PC-9 (cell line): ENCODE data around the gene TNFRSF14. TPM values are rescaled to one million over a fixed set of nuclear protein-coding genes. Genes with fewer than 3 reads are reported as not detected.

Source experiments
- BruUV-seq: library from RNA; stranded (reverse); fragments of 400-500 nt; replicated peaks from 2 replicates; lab custom pipeline; 2021; lab: Mats Ljungman, UMichigan
- CTCF ChIA-PET: fragments of 300-600 bp; sonication (Branson Sonifier 250); formaldehyde crosslinking; loops from one replicate; lab custom pipeline; 2022; ENCODE audit warnings: antibody characterized with exemption; lab: Charles Lee
- POLR2A ChIA-PET: fragments of 300-600 bp; sonication (Branson Sonifier 250); formaldehyde crosslinking; loops from one replicate; lab custom pipeline; 2022; ENCODE audit warnings: antibody characterized with exemption; ENCODE audit not compliant: unreplicated experiment; lab: Charles Lee
- DNase-seq, 2 experiments: peaks; one replicate each; pipeline versions ENCODE4 v3.0.0 to v3.0.0-alpha.2; 2015 to 2022; ENCODE audit warnings: mixed read lengths in 1 of 2
- H2AFZ ChIP-seq: fragments of 200-600 bp; sonication (generic); 2 replicates; pipeline ENCODE4 v1.8.1; 2017; ENCODE audit warnings: antibody characterized with exemption
- H3F3A ChIP-seq: fragments of 200-600 bp; sonication (generic); 2 replicates; pipeline ENCODE4 v1.8.1; 2017; ENCODE audit warnings: antibody characterized with exemption, mild to moderate bottlenecking, low read depth; ENCODE audit not compliant: insufficient read depth
- H3K27ac ChIP-seq: fragments of 200-600 bp; sonication (generic); 2 replicates; pipeline ENCODE4 v1.6.1; 2016; ENCODE audit warnings: mixed run types
- H3K27me3 ChIP-seq: fragments of 200-600 bp; sonication (generic); 2 replicates; pipeline ENCODE4 v1.6.1; 2016; ENCODE audit warnings: low read depth, mixed run types; ENCODE audit not compliant: insufficient read depth
- H3K36me3 ChIP-seq: fragments of 200-600 bp; sonication (generic); 2 replicates; pipeline ENCODE4 v1.6.1; 2016; ENCODE audit warnings: low read depth, mixed run types
- H3K4me1 ChIP-seq: fragments of 200-600 bp; sonication (generic); replicated peaks from 2 replicates; pipeline ENCODE4 v1.6.1; 2016; ENCODE audit warnings: mixed run types; ENCODE audit not compliant: insufficient read depth
- H3K4me2 ChIP-seq: fragments of 200-600 bp; sonication (generic); 2 replicates; pipeline ENCODE4 v1.6.1; 2017; ENCODE audit warnings: mixed run types
- H3K4me3 ChIP-seq: fragments of 200-600 bp; sonication (generic); 2 replicates; pipeline ENCODE4 v1.6.1; 2016; ENCODE audit warnings: mixed run types
- H3K79me2 ChIP-seq: fragments of 200-600 bp; sonication (generic); 2 replicates; pipeline ENCODE4 v1.6.1; 2017; ENCODE audit warnings: low read depth, mixed run types
- H3K9me2 ChIP-seq: fragments of 200-600 bp; sonication (generic); 2 replicates; pipeline ENCODE4 v1.8.1; 2017; ENCODE audit warnings: mild to moderate bottlenecking; ENCODE audit not compliant: insufficient read depth
- H3K9me3 ChIP-seq: fragments of 200-600 bp; sonication (generic); 2 replicates; pipeline ENCODE4 v1.8.1; 2016; ENCODE audit warnings: low read depth; ENCODE audit not compliant: insufficient read depth
- H4K20me1 ChIP-seq: fragments of 200-600 bp; sonication (generic); 2 replicates; pipeline ENCODE4 v1.8.1; 2017; ENCODE audit not compliant: insufficient read depth
- EZH2 ChIP-seq: fragments of 200-600 bp; sonication (generic); IDR thresholded peaks from 2 replicates; pipeline ENCODE4 v1.8.0; 2017; ENCODE audit warnings: antibody characterized with exemption, low read depth
- intact Hi-C: fragments of 100-400 bp; cut with micrococcal nuclease; formaldehyde crosslinking; loops from one replicate; pipeline ENCODE4 v1.10.0; 2022; ENCODE audit not compliant: unreplicated experiment
- total RNA-seq: library from RNA; stranded (reverse); gene quantifications from 2 replicates; pipeline ENCODE4 v1.2.3, GENCODE V29; 2021
- TF ChIP-seq, protein P1 (sequence below): fragments of 200-600 bp; sonication (generic); conservative IDR thresholded peaks from 2 replicates; pipeline ENCODE4 v1.6.1; 2017; ENCODE audit warnings: mixed run types, antibody characterized with exemption, mild to moderate bottlenecking, moderate library complexity

TNFRSF14 gene
- total RNA-seq, 1 experiment from 2014 or later: 9.9 TPM

DNA sequence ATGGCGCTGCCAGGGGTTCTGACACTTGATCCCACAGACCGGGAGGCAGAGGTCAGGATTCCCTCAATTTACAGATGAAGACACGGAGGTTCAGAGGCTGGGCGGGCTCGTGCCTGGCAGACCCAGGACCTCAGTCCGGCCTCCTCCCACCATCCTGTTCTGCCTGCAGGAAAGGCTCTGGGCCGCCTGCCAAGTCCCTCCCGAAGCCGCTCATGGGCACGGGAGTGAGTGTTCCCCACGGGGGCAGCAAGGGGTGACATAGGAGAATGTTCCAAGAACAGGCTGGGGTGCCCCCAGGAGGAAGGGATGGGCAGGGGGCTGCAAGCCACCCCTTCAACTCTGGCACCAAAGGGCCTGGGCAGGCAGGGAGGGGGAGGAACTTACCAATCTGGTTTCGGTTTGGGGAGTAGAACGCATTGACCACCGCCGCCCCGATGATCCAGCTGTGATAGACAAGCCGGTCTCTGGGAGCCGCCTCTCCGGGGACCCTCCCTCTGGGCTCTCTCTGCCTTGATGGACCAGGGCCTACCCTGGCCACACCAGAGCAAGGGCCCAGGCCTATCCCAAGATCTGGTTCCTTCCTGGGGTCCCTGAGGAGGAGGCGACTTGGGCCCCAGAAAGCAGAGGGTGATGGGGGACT lies 38.0 kb downstream of the TNFRSF14 start:
- H3K27ac ChIP-seq: no peak overlapping the region
- no TSS peak for BruUV-seq
- H3K27me3 ChIP-seq: peaks cover 27% of the 10 kb centered on the region
- CTCF ChIA-PET: no interaction called here
- no peaks in the 10 kb centered on the region for H3K79me2 ChIP-seq
- no peak for TF ChIP-seq EZH2
- TF ChIP-seq, protein P1, sequence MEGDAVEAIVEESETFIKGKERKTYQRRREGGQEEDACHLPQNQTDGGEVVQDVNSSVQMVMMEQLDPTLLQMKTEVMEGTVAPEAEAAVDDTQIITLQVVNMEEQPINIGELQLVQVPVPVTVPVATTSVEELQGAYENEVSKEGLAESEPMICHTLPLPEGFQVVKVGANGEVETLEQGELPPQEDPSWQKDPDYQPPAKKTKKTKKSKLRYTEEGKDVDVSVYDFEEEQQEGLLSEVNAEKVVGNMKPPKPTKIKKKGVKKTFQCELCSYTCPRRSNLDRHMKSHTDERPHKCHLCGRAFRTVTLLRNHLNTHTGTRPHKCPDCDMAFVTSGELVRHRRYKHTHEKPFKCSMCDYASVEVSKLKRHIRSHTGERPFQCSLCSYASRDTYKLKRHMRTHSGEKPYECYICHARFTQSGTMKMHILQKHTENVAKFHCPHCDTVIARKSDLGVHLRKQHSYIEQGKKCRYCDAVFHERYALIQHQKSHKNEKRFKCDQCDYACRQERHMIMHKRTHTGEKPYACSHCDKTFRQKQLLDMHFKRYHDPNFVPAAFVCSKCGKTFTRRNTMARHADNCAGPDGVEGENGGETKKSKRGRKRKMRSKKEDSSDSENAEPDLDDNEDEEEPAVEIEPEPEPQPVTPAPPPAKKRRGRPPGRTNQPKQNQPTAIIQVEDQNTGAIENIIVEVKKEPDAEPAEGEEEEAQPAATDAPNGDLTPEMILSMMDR: no peak
- no peak overlapping the region for H2AFZ ChIP-seq
- POLR2A ChIA-PET: no interaction called here
- H3K4me2 ChIP-seq: peak overlapping the region; percentile 56
- no peaks in the 10 kb centered on the region for H3K4me1 ChIP-seq
- no peaks in the 10 kb centered on the region for H4K20me1 ChIP-seq
- intact Hi-C loops: no loop called here
- no peaks in the 10 kb centered on the region for H3K36me3 ChIP-seq
- H3K9me3 ChIP-seq: no peaks in the 10 kb centered on the region
- no peaks in the 10 kb centered on the region for H3K9me2 ChIP-seq
- H3K4me3 ChIP-seq: no peak overlapping the region
- peak in 1 of 2 experiments; percentile 54 for DNase-seq
- no peaks in the 10 kb centered on the region for H3F3A ChIP-seq

DNA sequence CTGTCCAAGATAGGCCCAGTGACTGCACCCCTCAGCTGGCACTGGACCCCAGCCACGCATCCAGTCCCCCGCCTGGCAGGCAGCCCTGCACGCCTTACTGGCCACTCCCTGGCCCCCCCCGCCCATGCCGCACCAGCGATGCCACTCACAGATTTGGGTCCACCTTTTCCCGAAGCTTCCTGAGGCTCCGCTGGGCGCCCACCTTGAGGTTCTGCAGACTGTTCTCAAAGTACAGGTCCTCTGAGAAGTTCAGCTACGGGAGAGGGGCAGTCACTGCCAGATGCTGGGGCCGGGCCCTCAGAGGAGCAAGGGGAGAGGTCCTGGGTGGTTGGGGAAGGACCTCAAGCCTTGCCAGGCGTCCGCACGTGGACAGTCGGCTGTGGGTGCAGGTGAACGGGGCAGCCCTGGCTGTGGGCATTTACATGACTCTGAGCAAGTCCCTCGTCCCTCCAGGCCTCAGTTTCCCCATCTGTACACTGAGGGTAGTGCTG lies 38.5 kb downstream of the TNFRSF14 start:
- TF ChIP-seq, protein P1: no peak
- TF ChIP-seq EZH2: no peak
- no peak overlapping the region for H3K27ac ChIP-seq
- DNase-seq: no peak
- H3K4me3 ChIP-seq: no peak overlapping the region
- no peaks in the 10 kb centered on the region for H3K4me1 ChIP-seq
- intact Hi-C loops: no loop called here
- no peaks in the 10 kb centered on the region for H3K9me2 ChIP-seq
- POLR2A ChIA-PET: no interaction called here
- H3K79me2 ChIP-seq: no peaks in the 10 kb centered on the region
- no peak overlapping the region for H3K4me2 ChIP-seq
- CTCF ChIA-PET: no interaction called here
- no peaks in the 10 kb centered on the region for H3F3A ChIP-seq
- BruUV-seq: no TSS peak
- H2AFZ ChIP-seq: no peak overlapping the region
- peaks cover 32% of the 10 kb centered on the region for H3K27me3 ChIP-seq
- no peaks in the 10 kb centered on the region for H3K36me3 ChIP-seq
- no peaks in the 10 kb centered on the region for H4K20me1 ChIP-seq
- H3K9me3 ChIP-seq: no peaks in the 10 kb centered on the region

DNA sequence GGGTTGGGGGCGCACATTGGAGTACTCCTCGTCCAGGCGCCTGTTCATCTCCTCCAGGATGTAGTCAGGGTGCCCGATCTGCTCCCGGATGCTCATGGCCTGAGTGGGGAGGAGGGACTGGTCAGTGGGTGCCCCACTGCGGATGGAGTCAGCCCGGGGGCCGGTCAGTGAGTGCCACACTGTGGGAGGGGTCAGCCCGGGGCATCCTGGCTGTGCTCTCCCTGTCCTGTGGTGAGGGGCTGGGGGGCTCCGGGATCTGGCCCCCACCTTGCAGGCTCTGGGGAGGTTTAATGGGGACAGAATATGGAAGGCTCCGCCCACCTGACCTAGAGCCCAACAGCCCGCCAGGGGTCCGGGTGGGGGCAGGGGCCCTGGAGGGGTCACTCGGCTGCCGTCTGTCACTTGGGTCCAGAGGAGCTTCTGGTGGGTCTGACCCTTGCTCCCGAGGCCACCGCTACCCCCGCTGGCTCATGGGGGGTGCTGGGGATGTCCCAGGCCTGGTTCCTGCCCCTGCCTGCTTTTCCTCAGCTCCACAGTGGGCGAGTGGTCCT lies 39.2 kb downstream of the TNFRSF14 start:
- H3K9me2 ChIP-seq: no peaks in the 10 kb centered on the region
- no peaks in the 10 kb centered on the region for H3K9me3 ChIP-seq
- DNase-seq: no peak
- CTCF ChIA-PET: no interaction called here
- peaks cover 39% of the 10 kb centered on the region for H3K27me3 ChIP-seq
- no peak overlapping the region for H3K4me2 ChIP-seq
- no peak for TF ChIP-seq EZH2
- TF ChIP-seq, protein P1: no peak
- H2AFZ ChIP-seq: no peak overlapping the region
- no peaks in the 10 kb centered on the region for H4K20me1 ChIP-seq
- H3K79me2 ChIP-seq: no peaks in the 10 kb centered on the region
- H3K4me1 ChIP-seq: no peaks in the 10 kb centered on the region
- H3K4me3 ChIP-seq: no peak overlapping the region
- no peaks in the 10 kb centered on the region for H3K36me3 ChIP-seq
- no TSS peak for BruUV-seq
- no peaks in the 10 kb centered on the region for H3F3A ChIP-seq
- POLR2A ChIA-PET: no interaction called here
- intact Hi-C loops: no loop called here
- H3K27ac ChIP-seq: no peak overlapping the region
